Testis (tissue), 2 donors: ENCODE results near the gene CCDC15.

Source experiments
- POLR2A ChIP-seq: fragments of 450-650 bp; IDR thresholded peaks from one replicate; pipeline ENCODE4 v1.6.1; 2017; ENCODE audit warnings: antibody characterized with exemption, mild to moderate bottlenecking, moderate library complexity
- TF ChIP-seq, protein P1 (sequence below), 3 experiments: fragments of 450-650 bp in 2 of 3; fragments of 200-600 bp in 1 of 3; sonication (generic) in 1 of 3; IDR thresholded peaks; one replicate each; pipeline ENCODE4 v1.5.1; 2016 to 2019; ENCODE audit warnings: antibody characterized with exemption in 3 of 3, mild to moderate bottlenecking in 2 of 3, moderate library complexity in 1 of 3

- no peak for TF ChIP-seq POLR2A
- TF ChIP-seq, protein P1, sequence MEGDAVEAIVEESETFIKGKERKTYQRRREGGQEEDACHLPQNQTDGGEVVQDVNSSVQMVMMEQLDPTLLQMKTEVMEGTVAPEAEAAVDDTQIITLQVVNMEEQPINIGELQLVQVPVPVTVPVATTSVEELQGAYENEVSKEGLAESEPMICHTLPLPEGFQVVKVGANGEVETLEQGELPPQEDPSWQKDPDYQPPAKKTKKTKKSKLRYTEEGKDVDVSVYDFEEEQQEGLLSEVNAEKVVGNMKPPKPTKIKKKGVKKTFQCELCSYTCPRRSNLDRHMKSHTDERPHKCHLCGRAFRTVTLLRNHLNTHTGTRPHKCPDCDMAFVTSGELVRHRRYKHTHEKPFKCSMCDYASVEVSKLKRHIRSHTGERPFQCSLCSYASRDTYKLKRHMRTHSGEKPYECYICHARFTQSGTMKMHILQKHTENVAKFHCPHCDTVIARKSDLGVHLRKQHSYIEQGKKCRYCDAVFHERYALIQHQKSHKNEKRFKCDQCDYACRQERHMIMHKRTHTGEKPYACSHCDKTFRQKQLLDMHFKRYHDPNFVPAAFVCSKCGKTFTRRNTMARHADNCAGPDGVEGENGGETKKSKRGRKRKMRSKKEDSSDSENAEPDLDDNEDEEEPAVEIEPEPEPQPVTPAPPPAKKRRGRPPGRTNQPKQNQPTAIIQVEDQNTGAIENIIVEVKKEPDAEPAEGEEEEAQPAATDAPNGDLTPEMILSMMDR (IDR thresholded peaks at IDR 0.05), result no peak
Measured at GRCh38 chr11:125088123-125088522, 134.1 kb downstream of the CCDC15 start.
